Activated naive CD4-positive, alpha-beta T cell treated with anti-CD3 and anti-CD28 coated beads, Interleukin-2, amount 50 U/mL, for 16 hours (primary cell): Measurements from ENCODE around the gene GALNT2.

Experiments used
- DNase-seq: peaks from one replicate; pipeline ENCODE4 v3.0.0-alpha.2; 2020

Gene GALNT2

DNA sequence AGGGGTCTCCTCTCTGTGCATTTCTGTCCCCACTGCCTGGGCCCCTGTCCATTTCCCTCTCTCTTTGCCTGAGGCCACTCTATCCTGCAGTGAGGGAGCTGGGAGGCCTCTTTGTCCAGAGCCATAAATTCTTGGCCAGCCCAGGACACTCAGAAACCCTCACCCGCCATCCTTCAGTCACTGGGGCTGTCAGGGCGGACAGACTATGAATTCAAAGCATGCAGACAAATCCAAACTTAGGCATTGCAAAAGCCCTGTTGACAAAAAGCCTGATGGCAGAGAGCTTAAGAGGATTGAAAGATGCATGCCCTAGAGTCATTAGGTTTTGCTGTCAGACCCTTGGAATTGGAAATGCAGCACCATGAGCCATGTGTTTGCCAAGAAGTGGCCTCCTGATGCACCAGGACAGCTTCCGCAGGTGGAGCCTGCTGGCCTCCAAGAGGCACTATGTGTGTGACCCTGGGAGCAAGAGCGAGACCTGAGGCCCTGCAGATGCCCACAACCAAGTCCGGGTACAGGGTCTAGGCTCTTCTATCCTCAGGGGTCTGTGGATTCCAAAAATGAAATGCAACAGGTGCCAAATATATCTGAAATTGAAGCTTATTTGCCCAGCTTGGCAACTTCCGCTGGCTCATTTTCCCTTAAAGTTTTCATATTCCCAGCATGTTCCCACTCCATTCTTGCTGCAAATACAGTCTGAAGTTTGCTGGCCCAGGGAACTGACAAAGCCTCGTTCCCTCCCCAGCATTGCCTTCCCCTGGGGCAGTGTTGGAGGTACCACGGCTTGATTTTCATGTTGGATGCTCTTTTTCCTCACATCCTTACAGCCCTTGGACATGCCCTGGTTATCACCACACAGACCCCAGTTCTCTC, 181.2 kb downstream of the GALNT2 start:
- no peak for DNase-seq

DNA sequence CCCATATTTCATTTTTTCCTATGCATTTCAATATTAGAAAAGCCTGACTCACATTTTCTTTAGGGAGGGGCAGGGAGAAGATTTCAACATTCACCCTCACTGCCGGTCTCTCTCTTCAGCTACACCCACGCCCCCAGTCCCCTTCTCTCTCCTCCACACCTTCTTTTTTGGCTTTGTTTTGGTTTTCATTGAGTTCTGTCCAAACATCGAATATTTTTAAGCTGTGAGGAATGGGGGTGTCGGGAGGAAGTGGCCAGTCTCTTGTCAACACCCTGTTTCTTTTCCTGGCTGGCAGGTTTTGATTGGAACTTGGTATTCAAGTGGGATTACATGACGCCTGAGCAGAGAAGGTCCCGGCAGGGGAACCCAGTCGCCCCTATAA, 181.8 kb downstream of the GALNT2 start:
- DNase-seq = no peak

DNA sequence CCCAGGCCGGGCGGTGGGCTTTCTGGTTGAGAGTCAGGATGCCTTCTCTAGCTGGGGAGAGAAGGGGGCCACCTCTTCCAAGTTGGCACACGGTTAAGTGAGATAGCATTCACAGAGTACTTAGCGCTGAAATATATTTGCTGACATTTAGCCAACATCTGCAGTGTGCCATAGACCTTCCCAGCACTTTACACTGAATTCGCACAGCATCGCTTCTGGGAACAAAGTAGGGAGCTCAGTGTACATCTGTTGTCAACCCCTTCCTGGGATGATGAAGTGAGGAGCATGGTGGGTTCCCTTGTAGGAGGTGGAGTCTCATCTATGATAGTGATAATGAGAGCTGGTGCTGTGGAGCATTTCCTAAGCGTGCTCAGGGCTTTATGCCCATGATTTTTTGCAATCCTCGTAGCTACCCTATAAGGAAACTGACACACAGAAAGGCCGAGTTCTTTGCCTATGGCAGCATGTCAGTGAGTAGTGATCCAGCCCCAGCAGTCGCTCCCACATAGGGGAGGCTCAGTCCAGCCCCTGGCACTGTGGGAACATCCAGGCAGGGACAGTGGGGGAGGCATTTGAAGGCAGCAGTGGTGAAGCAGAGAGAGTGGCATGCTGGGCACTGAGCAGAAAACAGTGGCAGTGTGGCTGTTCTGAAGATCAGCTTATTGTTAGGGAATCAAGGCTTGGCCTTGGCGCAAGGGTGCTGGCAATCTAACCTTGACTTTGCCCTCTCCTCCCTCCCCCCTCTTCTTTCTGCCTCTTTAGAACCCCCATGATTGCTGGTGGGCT, 182.8 kb downstream of the GALNT2 start:
- DNase-seq = no peak

DNA sequence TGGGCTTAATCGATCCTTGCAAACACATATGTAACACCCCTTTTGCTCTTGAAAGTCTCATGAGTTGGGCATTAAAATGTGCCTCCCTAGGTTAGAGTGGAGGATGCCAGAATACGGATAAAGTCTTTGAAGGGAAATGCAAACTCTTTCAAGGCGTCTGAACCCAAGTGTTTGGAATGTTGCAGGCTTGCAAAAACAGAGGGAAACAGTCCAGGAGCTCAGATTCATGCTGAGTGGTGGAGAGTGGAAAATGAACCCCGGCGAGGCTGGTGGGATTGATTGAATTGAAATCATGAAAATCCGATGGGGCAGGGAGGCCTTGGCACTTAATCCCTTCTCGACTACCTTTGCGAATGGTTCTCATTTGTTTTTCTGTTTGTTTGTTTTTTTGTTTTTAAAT, 183.6 kb downstream of the GALNT2 start:
- no peak for DNase-seq

DNA sequence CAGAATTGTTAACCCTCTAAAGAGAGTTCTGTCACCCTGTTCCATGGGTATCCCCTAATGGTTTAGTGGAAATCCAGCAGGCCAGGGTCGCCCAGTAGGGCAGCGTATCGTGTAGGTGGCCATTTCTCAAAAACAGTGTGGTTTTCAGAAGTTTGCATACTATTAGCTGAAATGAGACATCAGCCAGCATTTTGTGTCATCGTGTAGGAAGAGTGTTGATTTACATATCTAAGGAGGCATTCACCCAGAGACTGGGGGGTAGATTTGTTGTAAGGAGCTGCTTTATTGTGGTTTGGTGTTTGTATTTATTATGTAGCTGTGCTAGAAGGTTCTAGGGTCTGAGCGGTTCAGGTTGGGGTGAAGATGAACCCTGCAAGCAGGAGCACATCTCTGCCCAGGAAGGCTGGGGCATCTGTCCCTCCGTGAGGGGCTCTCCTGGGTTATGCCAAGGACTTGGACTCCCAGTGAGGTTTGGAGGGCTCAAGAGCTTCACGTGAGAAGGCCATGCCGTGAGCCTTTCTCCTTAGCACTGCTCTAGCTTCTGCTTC, 184.7 kb downstream of the GALNT2 start:
- no peak for DNase-seq

DNA sequence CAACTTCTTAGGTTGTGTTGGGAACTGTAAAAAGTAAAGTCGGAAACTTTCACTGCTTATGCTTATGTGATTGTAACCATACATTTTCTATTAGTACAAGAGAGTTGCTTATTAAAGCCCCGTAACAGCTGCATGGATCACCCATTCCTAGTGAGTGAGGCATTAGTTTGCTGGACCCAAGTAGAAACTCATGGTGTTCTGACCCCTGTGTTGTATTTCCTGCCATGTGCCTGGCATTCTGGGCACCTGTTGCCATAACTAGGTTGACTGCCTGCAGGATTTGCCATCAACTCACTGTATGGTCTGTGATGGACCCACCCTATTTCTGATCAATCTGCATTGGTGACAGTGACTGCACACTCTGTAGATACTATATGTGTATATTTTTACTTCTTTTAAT, 186.1 kb downstream of the GALNT2 start:
- DNase-seq = no peak

DNA sequence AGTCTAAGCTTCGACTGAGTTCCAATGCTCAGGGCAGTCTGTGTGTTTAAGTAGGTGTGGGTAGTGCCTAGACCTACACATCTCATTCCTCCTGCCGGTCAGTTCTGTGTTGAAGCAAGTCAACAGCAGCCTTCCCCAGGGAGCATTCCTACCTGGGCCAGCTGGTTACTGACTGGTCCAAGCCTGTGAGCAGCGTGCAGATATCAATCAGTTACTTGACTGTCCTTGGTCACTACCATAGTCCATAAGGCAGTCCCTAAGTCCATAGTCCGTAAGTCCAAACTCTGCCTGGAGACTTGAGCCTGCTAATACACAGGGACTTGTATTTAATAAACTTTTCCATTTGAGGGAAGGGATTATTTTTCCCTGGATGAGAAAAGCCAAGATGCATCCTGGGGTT, 187.2 kb downstream of the GALNT2 start:
- no peak for DNase-seq

DNA sequence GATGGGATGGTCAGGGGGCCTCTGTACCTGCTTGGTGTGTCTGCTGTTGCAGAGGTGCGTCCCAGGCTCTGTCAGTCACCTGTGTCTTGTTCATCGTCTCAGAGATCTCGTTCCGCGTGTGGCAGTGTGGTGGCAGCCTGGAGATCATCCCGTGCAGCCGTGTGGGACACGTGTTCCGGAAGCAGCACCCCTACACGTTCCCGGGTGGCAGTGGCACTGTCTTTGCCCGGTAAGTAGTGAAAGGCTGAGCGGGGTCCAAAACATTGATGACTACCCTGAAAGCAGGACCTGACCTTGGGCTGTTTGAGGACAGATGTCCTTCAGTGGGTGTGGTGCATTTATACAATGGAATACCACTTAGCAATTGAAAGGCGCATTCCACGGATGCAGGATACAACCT, 188.1 kb downstream of the GALNT2 start:
- no peak for DNase-seq

DNA sequence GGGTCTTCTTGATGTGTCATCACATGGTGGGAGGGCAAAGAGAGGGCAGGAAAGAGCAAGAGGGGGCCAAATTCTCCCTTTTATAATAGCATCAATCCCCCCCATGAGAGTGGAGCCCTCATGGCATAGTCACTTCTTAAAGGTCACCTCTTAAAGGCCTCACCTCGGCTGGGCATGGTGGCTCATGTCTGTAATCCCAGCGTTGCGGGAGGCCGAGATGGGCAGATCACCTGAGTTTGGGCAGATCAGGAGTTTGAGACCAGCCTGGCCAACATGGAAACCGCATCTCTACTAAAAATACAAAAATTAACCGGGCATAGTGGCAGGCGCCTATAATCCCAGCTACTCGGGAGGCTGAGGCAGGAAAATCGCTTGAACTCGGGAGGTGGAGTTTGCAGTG, 189.0 kb downstream of the GALNT2 start:
- no peak for DNase-seq

DNA sequence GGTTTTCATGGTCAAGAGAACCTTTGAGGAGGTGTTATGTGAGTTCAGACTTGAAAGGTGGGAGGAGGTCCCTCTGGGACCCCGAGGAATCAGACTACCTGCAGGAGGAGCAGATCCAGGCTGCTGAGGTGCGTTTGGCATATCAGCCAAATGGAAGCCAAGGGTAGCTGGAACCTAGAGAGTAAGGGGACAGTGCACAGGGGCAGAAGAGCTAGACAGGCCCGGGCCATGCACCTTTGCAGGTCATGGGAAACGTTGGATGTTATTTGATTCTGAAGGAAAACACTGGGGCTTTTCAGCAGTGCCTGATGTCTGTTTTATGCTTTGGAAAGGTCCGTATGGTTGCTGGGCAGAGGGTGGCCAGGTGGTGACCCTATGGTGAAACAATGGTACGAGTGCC, 189.9 kb downstream of the GALNT2 start:
- DNase-seq = no peak

DNA sequence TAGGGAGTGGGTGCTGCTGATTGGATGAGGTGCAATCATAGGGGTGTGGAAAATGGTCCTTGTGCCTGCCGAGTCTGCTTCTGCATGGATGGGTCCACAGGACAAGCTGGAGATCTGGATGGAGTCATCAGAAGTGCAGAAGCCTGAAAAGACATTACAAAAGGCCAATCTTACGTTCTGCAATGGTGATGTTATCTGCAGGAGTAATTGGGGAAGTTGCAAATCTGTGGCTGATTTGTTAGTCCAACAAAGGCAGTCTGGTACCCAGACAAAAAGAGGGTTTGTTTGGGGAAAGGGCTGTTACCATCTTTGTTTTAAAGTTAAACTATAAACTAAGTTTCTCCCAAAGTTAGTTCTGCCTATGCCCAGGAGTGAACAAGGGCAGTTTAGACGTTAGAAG, 192.6 kb downstream of the GALNT2 start:
- no peak for DNase-seq

DNA sequence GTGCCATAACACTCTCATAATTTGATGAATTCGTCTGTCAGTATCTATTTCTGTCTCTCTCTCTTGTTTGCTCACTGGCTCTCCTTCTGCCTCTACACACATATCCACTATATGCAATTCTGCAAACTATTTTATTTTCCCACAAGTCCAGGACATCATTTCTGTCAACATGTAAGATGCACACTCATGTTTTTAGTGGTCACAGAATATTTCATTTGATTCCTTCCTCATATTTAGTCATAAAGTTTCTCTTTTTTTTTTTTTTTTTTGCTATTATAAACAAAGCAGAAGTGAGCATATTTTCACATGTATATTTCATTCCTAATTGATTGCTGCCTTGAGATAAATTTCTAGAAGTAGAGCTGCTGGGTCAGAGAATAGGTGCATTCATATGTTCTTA, 193.8 kb downstream of the GALNT2 start:
- DNase-seq = no peak

DNA sequence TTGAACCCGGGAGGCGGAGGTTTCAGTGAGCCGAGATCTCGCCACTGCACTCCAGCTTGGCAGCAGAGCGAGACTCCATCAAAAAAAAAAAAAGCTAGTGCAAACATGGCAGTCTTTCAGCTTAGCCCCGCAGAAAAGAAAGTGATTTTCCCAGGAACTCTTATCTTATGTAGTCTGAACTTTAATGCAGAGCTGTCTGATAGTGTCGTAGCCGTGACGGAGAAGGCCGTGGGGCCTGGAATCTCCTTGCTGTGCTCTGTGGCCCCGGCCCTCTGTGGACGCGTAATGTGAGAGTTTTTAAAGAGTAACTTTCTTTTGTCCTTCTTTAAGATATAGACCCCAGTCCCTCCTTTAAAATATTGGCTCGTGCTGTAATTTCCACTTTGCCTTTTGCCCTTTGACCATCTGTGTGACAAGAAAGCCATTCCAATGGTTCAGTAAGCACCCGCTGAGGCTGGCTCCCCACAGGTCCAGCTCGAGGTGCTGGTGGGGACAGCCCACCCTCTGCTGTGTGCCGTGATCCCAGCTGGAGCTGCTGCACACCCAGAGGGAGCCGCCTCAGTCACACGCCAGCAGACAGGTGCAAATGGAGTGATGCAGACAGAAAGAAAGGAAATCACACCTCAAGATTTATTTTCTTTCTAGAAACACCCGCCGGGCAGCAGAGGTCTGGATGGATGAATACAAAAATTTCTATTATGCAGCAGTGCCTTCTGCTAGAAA, 195.1 kb downstream of the GALNT2 start:
- no peak for DNase-seq

DNA sequence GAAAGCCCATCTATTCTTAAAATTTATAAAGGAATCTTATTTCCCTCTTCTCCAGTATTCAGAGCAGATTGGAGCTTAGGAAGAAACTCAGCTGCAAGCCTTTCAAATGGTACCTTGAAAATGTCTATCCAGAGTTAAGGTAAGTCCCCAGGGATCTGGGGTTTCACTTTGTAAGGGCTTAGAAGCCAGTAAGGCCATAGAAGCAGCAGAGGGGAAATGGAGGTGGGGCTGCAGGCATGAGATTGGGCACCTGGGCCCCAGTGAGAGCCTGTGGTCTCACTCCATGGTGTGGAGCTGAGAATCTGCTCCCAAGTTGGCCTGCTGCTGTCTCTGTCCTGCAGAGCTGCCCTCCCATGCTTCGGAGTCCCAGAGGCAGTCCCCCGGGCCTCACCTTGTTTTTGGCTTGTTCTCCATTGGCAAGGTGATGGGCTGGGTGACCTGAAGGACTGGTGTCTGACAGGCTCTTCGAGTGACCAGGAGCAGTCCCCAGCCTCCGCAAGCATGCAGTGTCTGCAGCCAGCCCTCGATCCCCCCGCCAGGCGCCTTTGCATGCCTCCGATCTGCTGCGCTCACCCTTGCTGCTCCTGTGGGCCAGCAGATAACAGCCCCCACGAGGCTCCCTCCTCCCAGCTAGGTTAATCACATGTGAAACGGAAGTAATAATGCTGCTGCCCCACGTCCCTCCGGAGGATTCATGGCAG, 196.0 kb downstream of the GALNT2 start:
- DNase-seq = no peak

DNA sequence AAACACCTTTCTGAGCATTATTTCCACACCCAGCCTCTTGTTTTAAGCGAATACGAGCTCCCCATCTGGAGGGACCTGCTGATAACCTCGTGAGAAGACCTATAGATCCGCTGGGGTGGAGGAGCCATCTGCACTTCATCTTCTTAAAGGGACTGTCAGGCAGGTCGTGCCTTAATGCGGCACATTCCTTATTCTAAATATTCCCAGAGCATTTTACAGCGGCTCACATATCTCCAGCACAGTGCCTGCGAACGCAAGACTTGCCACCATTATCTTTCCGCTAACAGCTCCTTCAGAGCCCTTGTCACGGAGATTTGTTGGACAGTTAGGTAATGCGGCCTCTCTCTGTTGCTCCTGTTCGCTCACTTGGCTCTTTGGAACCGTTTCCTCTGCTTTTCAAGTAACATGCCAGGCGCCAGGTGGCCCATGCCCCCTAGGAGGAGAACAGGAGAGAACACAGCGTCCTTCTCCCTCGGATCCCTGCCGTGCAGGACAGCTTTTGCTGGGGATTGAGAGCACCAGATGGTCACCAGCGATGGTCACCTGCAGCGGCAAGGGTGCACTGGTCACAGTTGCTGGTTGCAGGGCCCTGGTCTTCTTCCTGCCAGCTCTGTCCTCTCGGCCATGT, 196.6 kb downstream of the GALNT2 start:
- no peak for DNase-seq

DNA sequence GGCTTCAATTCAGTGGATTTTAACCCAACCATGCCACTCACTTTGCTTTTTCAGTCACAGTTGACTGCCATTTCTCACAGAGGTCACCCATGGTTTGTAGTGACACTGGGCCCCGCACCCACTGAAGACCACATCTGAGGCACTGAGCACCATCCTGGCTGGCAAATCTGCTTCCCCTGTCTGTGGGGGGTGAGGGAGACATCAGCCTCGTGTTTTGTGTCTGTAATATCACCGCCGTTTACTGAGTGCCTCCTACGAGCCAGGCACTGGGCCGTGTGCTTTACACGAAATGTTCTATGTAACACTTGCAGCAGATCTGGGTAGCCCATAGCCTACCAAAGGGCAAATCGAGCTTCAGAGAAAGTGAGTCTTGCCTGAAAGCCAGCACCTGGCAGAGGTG, 197.3 kb downstream of the GALNT2 start:
- DNase-seq = no peak

DNA sequence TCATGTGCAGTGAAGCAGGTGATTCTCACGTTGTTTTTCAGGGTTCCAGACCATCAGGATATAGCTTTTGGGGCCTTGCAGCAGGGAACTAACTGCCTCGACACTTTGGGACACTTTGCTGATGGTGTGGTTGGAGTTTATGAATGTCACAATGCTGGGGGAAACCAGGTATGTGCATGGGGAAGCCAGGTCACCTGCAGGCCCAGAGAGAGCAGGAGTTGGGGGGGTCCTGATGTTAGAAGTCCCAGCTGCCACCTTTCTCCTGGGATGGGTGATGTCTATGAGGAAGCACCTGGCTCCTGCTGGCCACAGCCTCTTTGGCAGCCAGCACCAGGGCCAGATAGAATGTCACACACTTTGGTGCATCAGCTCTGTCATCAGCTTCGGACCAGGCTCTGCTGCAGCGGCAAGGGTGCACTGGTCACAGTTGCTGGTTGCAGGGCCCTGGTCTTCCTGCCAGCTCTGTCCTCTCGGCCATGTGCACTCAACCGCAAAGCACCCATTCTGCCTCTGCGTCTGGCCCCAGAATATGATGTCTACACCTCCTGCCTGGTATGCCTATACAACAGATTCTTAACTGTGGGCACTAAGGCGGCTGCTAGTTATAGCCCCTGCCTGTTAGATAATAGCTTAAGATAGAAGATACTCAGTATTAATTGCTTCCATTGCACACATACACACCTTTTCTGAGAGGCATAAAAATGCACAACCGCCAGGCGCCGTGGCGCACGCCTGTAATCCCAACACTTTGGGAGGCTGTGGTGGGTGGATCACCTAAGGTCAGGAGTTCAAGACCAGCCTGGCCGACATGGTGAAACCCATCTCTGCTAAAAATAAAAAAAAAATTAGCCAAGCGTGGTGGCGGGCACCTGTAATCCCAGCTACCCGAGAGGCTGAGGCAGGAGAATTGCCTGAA, 198.4 kb downstream of the GALNT2 start:
- no peak for DNase-seq

DNA sequence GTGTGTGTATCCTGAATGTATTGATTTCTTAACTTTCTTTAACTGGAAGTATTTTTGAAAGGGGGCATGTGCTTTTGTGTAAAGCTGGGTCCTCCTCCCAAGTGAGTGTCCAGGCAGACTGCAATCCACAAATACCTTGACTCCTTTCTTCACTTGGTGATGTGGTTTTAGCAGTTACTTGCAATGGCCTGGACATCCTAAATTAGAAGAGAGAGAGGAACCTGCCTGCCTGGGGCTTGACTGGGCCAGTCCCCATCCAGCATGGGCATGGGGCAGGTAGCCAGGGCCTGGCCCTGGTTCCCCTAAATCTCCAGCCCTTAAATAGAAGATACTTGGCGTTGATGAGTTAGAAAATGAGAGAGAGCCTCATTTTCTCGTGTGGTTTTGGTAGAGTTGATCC, 199.4 kb downstream of the GALNT2 start:
- DNase-seq = no peak

DNA sequence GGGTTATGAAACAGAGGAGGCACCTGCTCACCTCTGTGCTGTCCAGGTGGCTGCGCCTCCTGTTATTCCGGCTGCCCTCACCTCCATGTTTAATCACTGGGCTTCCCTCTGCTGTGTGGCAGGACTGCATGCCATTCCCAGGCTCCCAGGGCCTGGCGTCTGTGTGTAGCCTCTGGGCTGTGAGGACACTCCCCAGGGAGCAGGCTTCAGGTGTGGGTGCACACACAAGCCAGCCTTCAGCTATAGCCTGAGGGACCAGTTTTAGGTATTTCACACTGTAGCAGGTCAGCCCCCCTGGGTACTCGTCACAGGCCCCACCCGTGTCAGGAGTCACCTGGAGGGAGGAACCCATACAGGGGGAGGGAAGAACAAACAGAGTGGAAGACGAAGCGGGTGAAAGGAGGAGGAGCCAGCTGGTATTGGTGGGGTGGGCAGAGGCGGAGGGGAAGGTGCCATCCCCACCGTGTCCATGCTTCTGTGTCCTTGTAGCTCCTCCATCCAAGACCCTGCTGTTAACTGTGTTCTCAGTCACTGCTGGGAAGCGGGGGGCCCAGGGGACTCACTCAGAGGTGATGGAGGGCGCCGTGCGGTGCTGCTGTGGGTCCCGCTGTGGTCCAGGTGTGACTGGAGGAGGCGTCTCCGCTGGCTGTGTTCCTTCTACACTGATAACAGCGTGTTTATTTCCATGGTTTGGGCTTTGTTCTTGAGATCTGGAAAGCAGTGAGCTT, 200.5 kb downstream of the GALNT2 start:
- DNase-seq = no peak

DNA sequence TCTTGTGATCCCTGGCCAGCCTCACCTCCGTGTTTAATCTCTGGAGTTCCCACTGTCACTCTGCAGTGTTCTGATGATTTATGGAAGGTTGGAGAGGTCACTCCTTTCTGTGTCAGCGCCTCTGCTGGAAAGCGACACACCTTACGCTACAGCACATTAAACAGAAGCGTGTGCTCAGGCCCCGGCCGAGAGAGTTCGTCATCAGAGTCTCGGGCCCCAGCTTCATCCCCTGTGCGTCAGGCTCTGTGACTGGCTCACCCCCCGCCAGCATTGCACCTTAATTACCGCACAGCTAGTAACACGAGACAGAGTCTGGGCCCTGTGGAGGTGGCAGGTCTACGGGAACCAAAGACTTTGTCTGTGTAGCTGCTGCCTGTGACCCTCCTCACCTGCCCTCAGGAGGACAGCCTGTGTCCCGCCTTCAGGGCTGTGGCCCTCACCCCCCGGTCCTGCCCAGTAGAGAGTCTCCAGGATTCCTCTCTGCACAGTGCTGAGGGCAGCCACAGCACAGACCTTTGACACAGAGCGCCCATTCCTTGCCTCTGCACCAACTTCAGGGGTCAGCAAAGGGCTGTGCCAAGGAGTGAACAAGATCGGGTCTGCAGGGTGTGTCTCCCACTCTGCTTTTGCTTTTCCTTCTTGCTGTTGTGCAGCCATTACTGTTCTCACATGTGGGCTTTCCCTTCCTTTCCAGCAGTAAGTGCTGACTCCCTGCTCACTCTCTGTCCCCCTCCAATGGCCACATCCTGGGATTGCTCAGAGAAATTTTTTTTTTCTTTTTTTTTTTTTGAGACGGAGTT, 201.5 kb downstream of the GALNT2 start:
- DNase-seq = no peak
